ENCODE measurements around the gene PCMTD2.

The PCMTD2 gene

DNA sequence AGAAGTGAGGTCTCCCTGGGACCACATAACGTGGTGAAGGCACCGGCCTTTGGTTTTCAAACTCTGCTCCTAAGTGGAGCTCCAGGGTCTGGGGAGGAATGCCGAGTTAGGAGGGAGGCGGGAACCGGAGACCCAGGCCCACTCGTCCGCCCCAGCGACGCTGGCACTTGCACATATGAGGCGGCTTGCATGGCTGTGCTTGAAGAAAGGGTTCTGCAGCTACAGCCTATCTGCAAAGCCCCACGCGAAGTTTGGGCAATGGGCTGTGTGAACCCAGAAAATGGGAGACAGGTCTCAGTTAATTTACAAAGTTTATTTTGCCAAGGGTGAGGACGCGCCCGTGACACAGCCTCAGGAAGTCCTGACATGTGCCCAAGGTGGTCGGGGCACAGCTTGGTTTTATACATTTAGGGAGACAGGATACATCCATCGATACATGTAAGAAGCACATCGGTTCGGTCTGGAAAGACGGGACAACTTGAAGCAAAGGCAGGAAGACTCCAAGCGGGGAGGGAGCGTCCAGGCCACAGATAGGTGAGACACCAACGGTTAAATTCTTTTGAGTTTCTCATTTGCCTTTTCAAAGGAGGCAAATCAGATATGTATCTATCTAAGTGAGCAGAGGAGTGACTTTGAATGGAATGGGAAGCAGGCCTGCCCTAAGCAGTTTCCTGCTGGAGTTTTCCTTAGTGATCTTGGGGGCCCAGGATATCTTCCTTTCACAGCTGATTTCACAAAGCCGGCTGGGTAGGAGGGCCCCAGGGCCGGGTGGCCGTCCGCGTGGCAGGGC is 782 bp upstream of the PCMTD2 start:
- TF ChIP-seq ZBTB17 (tag by site-specific recombination; IDR thresholded peaks at IDR 0.05) (0 out of 2 replicates have a peak, but pooled peaks have one; percentile 6), SP2 (tag by site-specific recombination; IDR thresholded peaks at IDR 0.05) (no peak)
- TF ChIP-seq, protein P1, sequence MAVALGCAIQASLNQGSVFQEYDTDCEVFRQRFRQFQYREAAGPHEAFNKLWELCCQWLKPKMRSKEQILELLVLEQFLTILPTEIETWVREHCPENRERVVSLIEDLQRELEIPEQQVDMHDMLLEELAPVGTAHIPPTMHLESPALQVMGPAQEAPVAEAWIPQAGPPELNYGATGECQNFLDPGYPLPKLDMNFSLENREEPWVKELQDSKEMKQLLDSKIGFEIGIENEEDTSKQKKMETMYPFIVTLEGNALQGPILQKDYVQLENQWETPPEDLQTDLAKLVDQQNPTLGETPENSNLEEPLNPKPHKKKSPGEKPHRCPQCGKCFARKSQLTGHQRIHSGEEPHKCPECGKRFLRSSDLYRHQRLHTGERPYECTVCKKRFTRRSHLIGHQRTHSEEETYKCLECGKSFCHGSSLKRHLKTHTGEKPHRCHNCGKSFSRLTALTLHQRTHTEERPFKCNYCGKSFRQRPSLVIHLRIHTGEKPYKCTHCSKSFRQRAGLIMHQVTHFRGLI (tag by site-specific recombination; IDR thresholded peaks at IDR 0.05), result no peak
- CTCF ChIA-PET, result no interaction called here

DNA sequence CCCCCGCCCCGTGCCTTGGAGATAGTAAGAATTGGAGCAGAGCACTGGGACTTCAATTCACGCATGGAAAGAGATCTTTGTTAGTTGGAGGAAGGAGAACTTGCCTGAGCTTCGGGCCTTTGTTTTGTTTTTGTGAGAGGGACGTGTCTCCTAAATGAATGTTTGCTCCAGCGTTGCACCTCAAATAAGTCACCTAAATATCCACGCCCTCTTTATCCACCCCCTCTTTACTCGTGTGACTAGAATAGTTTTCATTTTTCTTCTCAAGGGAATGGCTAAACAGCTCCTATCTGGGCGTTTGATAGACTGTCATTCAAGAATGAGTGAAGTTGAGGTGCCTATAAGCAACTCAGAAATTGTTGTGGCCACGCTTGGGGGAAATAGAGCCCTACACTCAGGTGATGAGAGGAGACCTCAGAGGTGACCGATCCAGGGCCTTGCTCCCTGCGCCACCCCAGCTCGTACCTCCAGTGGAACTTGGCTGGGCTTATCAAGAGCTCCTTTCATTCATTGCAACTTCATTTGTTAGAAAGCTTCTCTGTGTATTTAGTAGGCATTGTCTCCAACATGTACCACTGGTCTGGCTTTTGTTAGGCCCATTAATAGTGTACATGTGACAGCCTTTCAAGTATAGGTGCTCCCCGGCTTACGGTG is 861 bp downstream of the PCMTD2 start:
- CTCF ChIA-PET, result interaction anchor here (0.7 to 1.1 kb wide), 3 partner anchors 9 to 29 kb away, joined by 3 read pairs; no protein-coding TSS in a partner anchor
- no peaks in the 10 kb centered on the region for H3K9me3 ChIP-seq (ENCODE audit: control insufficient read depth, insufficient read depth, low read depth, low read length)
- H3K27ac ChIP-seq (ENCODE audit: extremely low read depth, low read depth, low read length), result peak overlapping the region; percentile 50; the same call in 1 of the 2 replicates
- POLR2A ChIA-PET, result interaction anchor here (0.8 to 1.1 kb wide), 2 partner anchors 16 to 33 kb away, joined by 3 to 4 read pairs; no protein-coding TSS in a partner anchor
- TF ChIP-seq, protein P1 (tag by site-specific recombination; IDR thresholded peaks at IDR 0.05), result 0 out of 2 replicates have a peak, but pooled peaks have one; percentile 35
- TF ChIP-seq SCRT2 (tag by site-specific recombination; IDR thresholded peaks at IDR 0.05) (no peak), ZNF2 (tag by site-specific recombination; IDR thresholded peaks at IDR 0.05) (no peak), ZNF335 (tag by site-specific recombination; conservative IDR thresholded peaks at IDR 0.05) (peak; percentile 47)
- H3K36me3 ChIP-seq (ENCODE audit: control insufficient read depth in 2 of 2, insufficient read depth in 1 of 2, low read length in 2 of 2), result no peaks in the 10 kb centered on the region; a peak in 1 of 3 replicates
- H3K4me1 ChIP-seq (ENCODE audit: control insufficient read depth, insufficient read depth, low read length), result no peaks in the 10 kb centered on the region
- peak overlapping the region; percentile 73 for H3K4me3 ChIP-seq (ENCODE audit: low read depth, low read length)

More for the DNA sequence above, 782 bp upstream of the PCMTD2 start:
- Histone ChIP-seq H3K4me1 (ENCODE audit: control insufficient read depth, insufficient read depth, low read length) (no peaks in the 10 kb centered on the region), H3K27ac (ENCODE audit: extremely low read depth, low read depth, low read length) (peak overlapping the region; percentile 74), H3K36me3 (ENCODE audit: control insufficient read depth in 2 of 2, insufficient read depth in 1 of 2, low read length in 2 of 2) (no peaks in the 10 kb centered on the region), H3K9me3 (ENCODE audit: control insufficient read depth, insufficient read depth, low read depth, low read length) (no peaks in the 10 kb centered on the region), H3K4me3 (ENCODE audit: low read depth, low read length) (peak overlapping the region; percentile 73)
- POLR2A ChIA-PET, result no interaction called here

DNA sequence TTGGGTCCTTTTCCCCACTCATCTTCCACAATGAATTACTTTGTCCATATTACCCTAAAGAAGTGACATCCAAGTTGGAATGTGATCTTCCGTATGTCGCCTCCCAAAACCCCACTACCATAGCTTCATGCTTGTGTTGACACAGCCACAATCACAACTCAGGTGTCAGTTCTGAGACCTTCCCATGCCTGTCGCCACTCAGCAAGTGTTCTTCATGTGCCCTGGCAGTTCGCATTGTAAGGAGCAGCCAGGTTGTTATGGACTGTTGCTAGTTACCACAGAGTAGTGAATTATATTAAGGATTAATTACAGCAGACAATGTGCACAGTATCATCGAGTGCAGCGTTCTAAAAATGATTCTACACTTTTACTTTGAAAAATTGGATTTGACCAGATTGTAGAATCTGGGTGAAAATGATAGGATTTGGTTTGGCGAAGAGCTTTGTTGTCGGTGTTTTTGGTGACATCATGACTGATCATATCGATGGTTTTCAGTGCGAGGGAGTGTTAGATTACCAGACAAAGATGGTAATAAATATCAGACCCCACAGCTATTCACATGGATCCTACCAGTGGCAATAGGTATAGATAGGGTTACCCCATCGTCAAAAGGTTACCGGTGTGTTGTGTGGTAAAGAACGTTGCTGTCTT is 1.7 kb downstream of the PCMTD2 start:
- Histone ChIP-seq H3K27ac (ENCODE audit: extremely low read depth, low read depth, low read length) (no peak overlapping the region), H3K4me1 (ENCODE audit: control insufficient read depth, insufficient read depth, low read length) (no peaks in the 10 kb centered on the region), H3K4me3 (ENCODE audit: low read depth, low read length) (no peak overlapping the region), H3K36me3 (ENCODE audit: control insufficient read depth in 2 of 2, insufficient read depth in 1 of 2, low read length in 2 of 2) (peaks cover 0 to under 1% of the 10 kb centered on the region in 2 experiments; a peak in 2 of 3 replicates), H3K9me3 (ENCODE audit: control insufficient read depth, insufficient read depth, low read depth, low read length) (no peaks in the 10 kb centered on the region)
- CTCF ChIA-PET, result interaction anchor here (0.6 to 0.9 kb wide), 3 partner anchors 17 to 35 kb away, joined by 3 read pairs; no protein-coding TSS in a partner anchor
- TF ChIP-seq ZNF600 (tag by site-specific recombination; IDR thresholded peaks at IDR 0.05) (peak; percentile 70), KLF8 (tag by site-specific recombination; IDR thresholded peaks at IDR 0.05) (no peak), ZNF670 (tag by site-specific recombination; IDR thresholded peaks at IDR 0.05; ENCODE audit: low read depth) (no peak), MEIS1 (CRISPR knock-in tag; IDR thresholded peaks at IDR 0.05; ENCODE audit: borderline replicate concordance) (no peak), ZNF530 (tag by site-specific recombination; IDR thresholded peaks at IDR 0.05; ENCODE audit: low read depth) (no peak), HOXC10 (CRISPR knock-in tag; IDR thresholded peaks at IDR 0.05) (no peak), ZNF473 (tag by site-specific recombination; IDR thresholded peaks at IDR 0.05) (no peak), SCRT1 (tag by site-specific recombination; IDR thresholded peaks at IDR 0.05; ENCODE audit: borderline replicate concordance) (0 out of 2 replicates have a peak, but pooled peaks have one; percentile 10), SP7 (tag by site-specific recombination; IDR thresholded peaks at IDR 0.05) (no peak)
- TF ChIP-seq, protein P2, sequence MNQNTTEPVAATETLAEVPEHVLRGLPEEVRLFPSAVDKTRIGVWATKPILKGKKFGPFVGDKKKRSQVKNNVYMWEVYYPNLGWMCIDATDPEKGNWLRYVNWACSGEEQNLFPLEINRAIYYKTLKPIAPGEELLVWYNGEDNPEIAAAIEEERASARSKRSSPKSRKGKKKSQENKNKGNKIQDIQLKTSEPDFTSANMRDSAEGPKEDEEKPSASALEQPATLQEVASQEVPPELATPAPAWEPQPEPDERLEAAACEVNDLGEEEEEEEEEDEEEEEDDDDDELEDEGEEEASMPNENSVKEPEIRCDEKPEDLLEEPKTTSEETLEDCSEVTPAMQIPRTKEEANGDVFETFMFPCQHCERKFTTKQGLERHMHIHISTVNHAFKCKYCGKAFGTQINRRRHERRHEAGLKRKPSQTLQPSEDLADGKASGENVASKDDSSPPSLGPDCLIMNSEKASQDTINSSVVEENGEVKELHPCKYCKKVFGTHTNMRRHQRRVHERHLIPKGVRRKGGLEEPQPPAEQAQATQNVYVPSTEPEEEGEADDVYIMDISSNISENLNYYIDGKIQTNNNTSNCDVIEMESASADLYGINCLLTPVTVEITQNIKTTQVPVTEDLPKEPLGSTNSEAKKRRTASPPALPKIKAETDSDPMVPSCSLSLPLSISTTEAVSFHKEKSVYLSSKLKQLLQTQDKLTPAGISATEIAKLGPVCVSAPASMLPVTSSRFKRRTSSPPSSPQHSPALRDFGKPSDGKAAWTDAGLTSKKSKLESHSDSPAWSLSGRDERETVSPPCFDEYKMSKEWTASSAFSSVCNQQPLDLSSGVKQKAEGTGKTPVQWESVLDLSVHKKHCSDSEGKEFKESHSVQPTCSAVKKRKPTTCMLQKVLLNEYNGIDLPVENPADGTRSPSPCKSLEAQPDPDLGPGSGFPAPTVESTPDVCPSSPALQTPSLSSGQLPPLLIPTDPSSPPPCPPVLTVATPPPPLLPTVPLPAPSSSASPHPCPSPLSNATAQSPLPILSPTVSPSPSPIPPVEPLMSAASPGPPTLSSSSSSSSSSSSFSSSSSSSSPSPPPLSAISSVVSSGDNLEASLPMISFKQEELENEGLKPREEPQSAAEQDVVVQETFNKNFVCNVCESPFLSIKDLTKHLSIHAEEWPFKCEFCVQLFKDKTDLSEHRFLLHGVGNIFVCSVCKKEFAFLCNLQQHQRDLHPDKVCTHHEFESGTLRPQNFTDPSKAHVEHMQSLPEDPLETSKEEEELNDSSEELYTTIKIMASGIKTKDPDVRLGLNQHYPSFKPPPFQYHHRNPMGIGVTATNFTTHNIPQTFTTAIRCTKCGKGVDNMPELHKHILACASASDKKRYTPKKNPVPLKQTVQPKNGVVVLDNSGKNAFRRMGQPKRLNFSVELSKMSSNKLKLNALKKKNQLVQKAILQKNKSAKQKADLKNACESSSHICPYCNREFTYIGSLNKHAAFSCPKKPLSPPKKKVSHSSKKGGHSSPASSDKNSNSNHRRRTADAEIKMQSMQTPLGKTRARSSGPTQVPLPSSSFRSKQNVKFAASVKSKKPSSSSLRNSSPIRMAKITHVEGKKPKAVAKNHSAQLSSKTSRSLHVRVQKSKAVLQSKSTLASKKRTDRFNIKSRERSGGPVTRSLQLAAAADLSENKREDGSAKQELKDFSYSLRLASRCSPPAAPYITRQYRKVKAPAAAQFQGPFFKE (tag by site-specific recombination; IDR thresholded peaks at IDR 0.05; ENCODE audit: borderline replicate concordance), result no peak
- POLR2A ChIA-PET, result no interaction called here
